Measurements from ENCODE around the gene RAB40B. TPM values are rescaled to one million over a fixed set of nuclear protein-coding genes. Genes with fewer than 3 reads are reported as not detected.

The RAB40B gene
- total RNA-seq, 1 experiment from 2014 or later: 22.1 TPM

DNA sequence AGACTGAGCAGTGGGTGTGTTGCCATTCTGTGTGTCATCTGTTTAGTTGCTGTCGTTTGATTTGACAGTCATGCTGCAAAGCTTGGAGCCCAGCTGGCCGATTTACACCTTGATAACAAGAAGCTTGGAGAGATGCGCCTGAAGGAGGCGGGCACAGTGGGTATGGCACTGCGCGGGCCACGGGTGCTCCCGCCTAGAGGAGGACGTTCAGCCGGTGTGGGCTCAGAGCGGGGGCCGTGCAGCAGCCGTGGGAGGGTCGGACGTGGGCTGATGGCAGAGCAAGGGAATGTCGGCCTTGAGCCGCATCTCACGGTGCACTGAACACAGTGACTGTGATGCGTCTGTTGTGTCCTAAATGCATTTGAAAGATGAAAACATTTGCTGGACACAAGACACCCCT is 21.7 kb upstream of the RAB40B start:
- RAD21 ChIA-PET (ENCODE audit: low non-redundant PET in 1 of 2, low total read pairs in 2 of 2, uncharacterized antibody in 2 of 2, unreplicated experiment in 2 of 2): no interaction called here
- CTCF ChIA-PET: no interaction called here

More for the DNA sequence above, 21.7 kb upstream of the RAB40B start:
- no peak overlapping the region for H3K9ac ChIP-seq (ENCODE audit: low read length)
- no peaks in the 10 kb centered on the region for H3K9me2 ChIP-seq (ENCODE audit: insufficient read depth)
- H3K4me1 ChIP-seq (ENCODE audit: control insufficient read depth in 1 of 2, insufficient read depth in 2 of 2, low read length in 2 of 2): peaks cover 7 to 12% of the 10 kb centered on the region in 2 experiments; a peak in 3 of 4 replicates
- no peaks in the 10 kb centered on the region for H3K27me3 ChIP-seq (ENCODE audit: insufficient read depth, low read length)
- no peaks in the 10 kb centered on the region; a peak in 1 of 4 replicates for H3K9me3 ChIP-seq (ENCODE audit: control insufficient read depth in 1 of 2, insufficient read depth in 1 of 2, low read depth in 1 of 2, low read length in 2 of 2)
- BruUV-seq (replicated peaks): no TSS peak
- no peak overlapping the region for H2AFZ ChIP-seq (ENCODE audit: low read depth, low read length, poor library complexity, severe bottlenecking)
- DNase-seq (ENCODE audit: low read depth, low spot score) (no peak), ATAC-seq (no peak)
- no peak overlapping the region for H3K27ac ChIP-seq (ENCODE audit: low read depth, low read length)
- POLR2A ChIA-PET: no interaction called here
- no peak for TF ChIP-seq EGR1 (IDR thresholded peaks at IDR 0.05; ENCODE audit: low read depth)
- no peak for TF ChIP-seq EZH2 (IDR thresholded peaks at IDR 0.05)
- TF ChIP-seq, protein P1, sequence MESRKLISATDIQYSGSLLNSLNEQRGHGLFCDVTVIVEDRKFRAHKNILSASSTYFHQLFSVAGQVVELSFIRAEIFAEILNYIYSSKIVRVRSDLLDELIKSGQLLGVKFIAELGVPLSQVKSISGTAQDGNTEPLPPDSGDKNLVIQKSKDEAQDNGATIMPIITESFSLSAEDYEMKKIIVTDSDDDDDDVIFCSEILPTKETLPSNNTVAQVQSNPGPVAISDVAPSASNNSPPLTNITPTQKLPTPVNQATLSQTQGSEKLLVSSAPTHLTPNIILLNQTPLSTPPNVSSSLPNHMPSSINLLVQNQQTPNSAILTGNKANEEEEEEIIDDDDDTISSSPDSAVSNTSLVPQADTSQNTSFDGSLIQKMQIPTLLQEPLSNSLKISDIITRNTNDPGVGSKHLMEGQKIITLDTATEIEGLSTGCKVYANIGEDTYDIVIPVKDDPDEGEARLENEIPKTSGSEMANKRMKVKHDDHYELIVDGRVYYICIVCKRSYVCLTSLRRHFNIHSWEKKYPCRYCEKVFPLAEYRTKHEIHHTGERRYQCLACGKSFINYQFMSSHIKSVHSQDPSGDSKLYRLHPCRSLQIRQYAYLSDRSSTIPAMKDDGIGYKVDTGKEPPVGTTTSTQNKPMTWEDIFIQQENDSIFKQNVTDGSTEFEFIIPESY (IDR thresholded peaks at IDR 0.05; ENCODE audit: extremely low read depth, insufficient replicate concordance, low read length): no peak
- no peak for TF ChIP-seq ELF1 (IDR thresholded peaks at IDR 0.05; ENCODE audit: borderline replicate concordance, low read depth)
- TF ChIP-seq POLR2AphosphoS5 (IDR thresholded peaks at IDR 0.05; ENCODE audit: low read depth, low read length): no peak
- no peak for TF ChIP-seq RAD21 (IDR thresholded peaks at IDR 0.05; ENCODE audit: low read depth)
- no peak for TF ChIP-seq YY1 (IDR thresholded peaks at IDR 0.05; ENCODE audit: extremely low read depth, insufficient replicate concordance, low read depth, low read length)
- TF ChIP-seq REST (IDR thresholded peaks at IDR 0.05; ENCODE audit: low read depth): no peak
- TF ChIP-seq CEBPB (IDR thresholded peaks at IDR 0.05; ENCODE audit: low read depth): no peak
- intact Hi-C loops (cut with micrococcal nuclease): no loop called here
- peaks cover 25% of the 10 kb centered on the region for H3K79me2 ChIP-seq (ENCODE audit: insufficient read depth, low read length)
- H3K36me3 ChIP-seq (ENCODE audit: control insufficient read depth in 1 of 2, insufficient read depth in 2 of 2, low read length in 2 of 2): peaks cover 16 to 39% of the 10 kb centered on the region in 2 experiments
- H4K20me1 ChIP-seq (ENCODE audit: insufficient read depth): no peaks in the 10 kb centered on the region
- H3K4me2 ChIP-seq (ENCODE audit: low read length): no peak overlapping the region
- H3K4me3 ChIP-seq (replicated peaks in 1 of 2; ENCODE audit: low read depth in 1 of 2, low read length in 2 of 2): no peak overlapping the region
